ENCODE data around the gene ASIC2. TPM values are rescaled to one million over a fixed set of nuclear protein-coding genes. Genes with fewer than 3 reads are reported as not detected.

ASIC2 gene
- total RNA-seq, 1 donor from 2014 or later, result 0.36 TPM

- Histone ChIP-seq H3K9me3 (ENCODE audit: insufficient read depth, low read depth, low read length) (no peaks in the 10 kb centered on the region), H3K9ac (ENCODE audit: low read length) (no peak overlapping the region), H3K4me2 (ENCODE audit: low read length) (no peak overlapping the region), H3K36me3 (ENCODE audit: insufficient read depth, low read length) (no peaks in the 10 kb centered on the region), H4K20me1 (ENCODE audit: insufficient read depth, low read length) (no peaks in the 10 kb centered on the region), H3K4me3 (ENCODE audit: insufficient read depth, low read depth, low read length) (no peak overlapping the region), H3K27ac (ENCODE audit: low read depth, low read length) (no peak overlapping the region), H3K27me3 (ENCODE audit: insufficient read depth, low read length) (no peaks in the 10 kb centered on the region), H3K4me1 (ENCODE audit: insufficient read depth, low read length) (no peaks in the 10 kb centered on the region), H3K79me2 (ENCODE audit: insufficient read depth, low read length) (no peaks in the 10 kb centered on the region), H2AFZ (ENCODE audit: low read depth, low read length) (no peak overlapping the region)
- Mint-ChIP-seq H3K36me3 (ENCODE audit: low read depth, unreplicated experiment) (no peaks in the 10 kb centered on the region), H3K4me3 (ENCODE audit: unreplicated experiment) (no peak overlapping the region), H3K27me3 (ENCODE audit: low read depth, unreplicated experiment) (peaks cover 40% of the 10 kb centered on the region), H3K4me1 (ENCODE audit: low read depth, unreplicated experiment) (peaks cover 4% of the 10 kb centered on the region), H3K9me3 (ENCODE audit: unreplicated experiment) (no peaks in the 10 kb centered on the region), H3K27ac (ENCODE audit: unreplicated experiment) (no peak overlapping the region)
- TF ChIP-seq EZH2 (IDR thresholded peaks at IDR 0.05; ENCODE audit: insufficient read depth, low read length) (no peak), CTCF (IDR thresholded peaks at IDR 0.05; ENCODE audit: insufficient read depth, low read depth, low read length) (no peak)
- FAIRE-seq, result no peak
- DNase-seq (ENCODE audit: low read depth), result peak; percentile 35
These were observed 165.4 kb downstream of the ASIC2 start for GRCh38 chr17:33127706-33128105.

- H3K27ac ChIP-seq (ENCODE audit: low read depth, low read length), result no peak overlapping the region
- no peak overlapping the region for H3K4me2 ChIP-seq (ENCODE audit: low read length)
- no peak overlapping the region for H2AFZ ChIP-seq (ENCODE audit: low read depth, low read length)
- no peaks in the 10 kb centered on the region for H3K36me3 ChIP-seq (ENCODE audit: insufficient read depth, low read length)
- H3K79me2 ChIP-seq (ENCODE audit: insufficient read depth, low read length), result no peaks in the 10 kb centered on the region
- TF ChIP-seq EZH2 (IDR thresholded peaks at IDR 0.05; ENCODE audit: insufficient read depth, low read length) (no peak), CTCF (IDR thresholded peaks at IDR 0.05; ENCODE audit: insufficient read depth, low read depth, low read length) (no peak)
- Mint-ChIP-seq H3K27me3 (ENCODE audit: low read depth, unreplicated experiment) (peaks cover 39% of the 10 kb centered on the region), H3K9me3 (ENCODE audit: unreplicated experiment) (no peaks in the 10 kb centered on the region), H3K4me1 (ENCODE audit: low read depth, unreplicated experiment) (peaks cover 4% of the 10 kb centered on the region), H3K4me3 (ENCODE audit: unreplicated experiment) (no peak overlapping the region), H3K27ac (ENCODE audit: unreplicated experiment) (no peak overlapping the region), H3K36me3 (ENCODE audit: low read depth, unreplicated experiment) (no peaks in the 10 kb centered on the region)
- H3K9me3 ChIP-seq (ENCODE audit: insufficient read depth, low read depth, low read length), result no peaks in the 10 kb centered on the region
- H4K20me1 ChIP-seq (ENCODE audit: insufficient read depth, low read length), result no peaks in the 10 kb centered on the region
- no peaks in the 10 kb centered on the region for H3K27me3 ChIP-seq (ENCODE audit: insufficient read depth, low read length)
- FAIRE-seq, result no peak
- H3K4me3 ChIP-seq (ENCODE audit: insufficient read depth, low read depth, low read length), result no peak overlapping the region
- H3K9ac ChIP-seq (ENCODE audit: low read length), result no peak overlapping the region
- DNase-seq (ENCODE audit: low read depth), result no peak
- H3K4me1 ChIP-seq (ENCODE audit: insufficient read depth, low read length), result no peaks in the 10 kb centered on the region
These were observed 167.0 kb downstream of the ASIC2 start for GRCh38 chr17:33126086-33126485.

- no peak for DNase-seq (ENCODE audit: low read depth)
- Histone ChIP-seq H3K4me3 (ENCODE audit: insufficient read depth, low read depth, low read length) (no peak overlapping the region), H3K36me3 (ENCODE audit: insufficient read depth, low read length) (no peaks in the 10 kb centered on the region), H3K9me3 (ENCODE audit: insufficient read depth, low read depth, low read length) (no peaks in the 10 kb centered on the region), H3K27me3 (ENCODE audit: insufficient read depth, low read length) (no peaks in the 10 kb centered on the region), H3K4me1 (ENCODE audit: insufficient read depth, low read length) (no peaks in the 10 kb centered on the region), H2AFZ (ENCODE audit: low read depth, low read length) (no peak overlapping the region), H3K4me2 (ENCODE audit: low read length) (no peak overlapping the region), H3K27ac (ENCODE audit: low read depth, low read length) (no peak overlapping the region), H3K9ac (ENCODE audit: low read length) (no peak overlapping the region), H4K20me1 (ENCODE audit: insufficient read depth, low read length) (no peaks in the 10 kb centered on the region), H3K79me2 (ENCODE audit: insufficient read depth, low read length) (no peaks in the 10 kb centered on the region)
- Mint-ChIP-seq H3K4me3 (ENCODE audit: unreplicated experiment) (no peak overlapping the region), H3K27me3 (ENCODE audit: low read depth, unreplicated experiment) (peaks cover 45% of the 10 kb centered on the region), H3K36me3 (ENCODE audit: low read depth, unreplicated experiment) (no peaks in the 10 kb centered on the region), H3K27ac (ENCODE audit: unreplicated experiment) (no peak overlapping the region), H3K9me3 (ENCODE audit: unreplicated experiment) (no peaks in the 10 kb centered on the region), H3K4me1 (ENCODE audit: low read depth, unreplicated experiment) (peaks cover 4% of the 10 kb centered on the region)
- TF ChIP-seq CTCF (IDR thresholded peaks at IDR 0.05; ENCODE audit: insufficient read depth, low read depth, low read length) (no peak), EZH2 (IDR thresholded peaks at IDR 0.05; ENCODE audit: insufficient read depth, low read length) (no peak)
- no peak for FAIRE-seq
These were observed 167.5 kb downstream of the ASIC2 start for GRCh38 chr17:33125552-33125950.

Data from astrocyte (in vitro differentiated cells and primary cell).